PC-9 (cell line): Measurements from ENCODE around the gene DEF6. TPM values are rescaled to one million over a fixed set of nuclear protein-coding genes. Genes with fewer than 3 reads are reported as not detected.
"Not testable (repeated sequence)": the region's sequence is repeated elsewhere in the genome, so short reads cannot be mapped to it uniquely, and the experiment has no call there.

Experiments used
- BruUV-seq: library from RNA; stranded (reverse); fragments of 400-500 nt; replicated peaks from 2 replicates; lab custom pipeline; 2021; lab: Mats Ljungman, UMichigan
- CTCF ChIA-PET: fragments of 300-600 bp; sonication (Branson Sonifier 250); formaldehyde crosslinking; loops from one replicate; lab custom pipeline; 2022; ENCODE audit warnings: antibody characterized with exemption; lab: Charles Lee
- POLR2A ChIA-PET: fragments of 300-600 bp; sonication (Branson Sonifier 250); formaldehyde crosslinking; loops from one replicate; lab custom pipeline; 2022; ENCODE audit warnings: antibody characterized with exemption; ENCODE audit not compliant: unreplicated experiment; lab: Charles Lee
- DNase-seq, 2 experiments: peaks; one replicate each; pipeline versions ENCODE4 v3.0.0 to v3.0.0-alpha.2; 2015 to 2022; ENCODE audit warnings: mixed read lengths in 1 of 2
- H2AFZ ChIP-seq: fragments of 200-600 bp; sonication (generic); 2 replicates; pipeline ENCODE4 v1.8.1; 2017; ENCODE audit warnings: antibody characterized with exemption
- H3F3A ChIP-seq: fragments of 200-600 bp; sonication (generic); 2 replicates; pipeline ENCODE4 v1.8.1; 2017; ENCODE audit warnings: antibody characterized with exemption, mild to moderate bottlenecking, low read depth; ENCODE audit not compliant: insufficient read depth
- H3K27ac ChIP-seq: fragments of 200-600 bp; sonication (generic); 2 replicates; pipeline ENCODE4 v1.6.1; 2016; ENCODE audit warnings: mixed run types
- H3K27me3 ChIP-seq: fragments of 200-600 bp; sonication (generic); 2 replicates; pipeline ENCODE4 v1.6.1; 2016; ENCODE audit warnings: low read depth, mixed run types; ENCODE audit not compliant: insufficient read depth
- H3K36me3 ChIP-seq: fragments of 200-600 bp; sonication (generic); 2 replicates; pipeline ENCODE4 v1.6.1; 2016; ENCODE audit warnings: low read depth, mixed run types
- H3K4me1 ChIP-seq: fragments of 200-600 bp; sonication (generic); replicated peaks from 2 replicates; pipeline ENCODE4 v1.6.1; 2016; ENCODE audit warnings: mixed run types; ENCODE audit not compliant: insufficient read depth
- H3K4me2 ChIP-seq: fragments of 200-600 bp; sonication (generic); 2 replicates; pipeline ENCODE4 v1.6.1; 2017; ENCODE audit warnings: mixed run types
- H3K4me3 ChIP-seq: fragments of 200-600 bp; sonication (generic); 2 replicates; pipeline ENCODE4 v1.6.1; 2016; ENCODE audit warnings: mixed run types
- H3K79me2 ChIP-seq: fragments of 200-600 bp; sonication (generic); 2 replicates; pipeline ENCODE4 v1.6.1; 2017; ENCODE audit warnings: low read depth, mixed run types
- H3K9me2 ChIP-seq: fragments of 200-600 bp; sonication (generic); 2 replicates; pipeline ENCODE4 v1.8.1; 2017; ENCODE audit warnings: mild to moderate bottlenecking; ENCODE audit not compliant: insufficient read depth
- H3K9me3 ChIP-seq: fragments of 200-600 bp; sonication (generic); 2 replicates; pipeline ENCODE4 v1.8.1; 2016; ENCODE audit warnings: low read depth; ENCODE audit not compliant: insufficient read depth
- H4K20me1 ChIP-seq: fragments of 200-600 bp; sonication (generic); 2 replicates; pipeline ENCODE4 v1.8.1; 2017; ENCODE audit not compliant: insufficient read depth
- CTCF ChIP-seq: fragments of 200-600 bp; sonication (generic); conservative IDR thresholded peaks from 2 replicates; pipeline ENCODE4 v1.6.1; 2017; ENCODE audit warnings: mixed run types, antibody characterized with exemption, mild to moderate bottlenecking, moderate library complexity
- EZH2 ChIP-seq: fragments of 200-600 bp; sonication (generic); IDR thresholded peaks from 2 replicates; pipeline ENCODE4 v1.8.0; 2017; ENCODE audit warnings: antibody characterized with exemption, low read depth
- intact Hi-C: fragments of 100-400 bp; cut with micrococcal nuclease; formaldehyde crosslinking; loops from one replicate; pipeline ENCODE4 v1.10.0; 2022; ENCODE audit not compliant: unreplicated experiment
- total RNA-seq: library from RNA; stranded (reverse); gene quantifications from 2 replicates; pipeline ENCODE4 v1.2.3, GENCODE V29; 2021

The DEF6 gene
- total RNA-seq, 1 experiment from 2014 or later, result 19.6 TPM

DNA sequence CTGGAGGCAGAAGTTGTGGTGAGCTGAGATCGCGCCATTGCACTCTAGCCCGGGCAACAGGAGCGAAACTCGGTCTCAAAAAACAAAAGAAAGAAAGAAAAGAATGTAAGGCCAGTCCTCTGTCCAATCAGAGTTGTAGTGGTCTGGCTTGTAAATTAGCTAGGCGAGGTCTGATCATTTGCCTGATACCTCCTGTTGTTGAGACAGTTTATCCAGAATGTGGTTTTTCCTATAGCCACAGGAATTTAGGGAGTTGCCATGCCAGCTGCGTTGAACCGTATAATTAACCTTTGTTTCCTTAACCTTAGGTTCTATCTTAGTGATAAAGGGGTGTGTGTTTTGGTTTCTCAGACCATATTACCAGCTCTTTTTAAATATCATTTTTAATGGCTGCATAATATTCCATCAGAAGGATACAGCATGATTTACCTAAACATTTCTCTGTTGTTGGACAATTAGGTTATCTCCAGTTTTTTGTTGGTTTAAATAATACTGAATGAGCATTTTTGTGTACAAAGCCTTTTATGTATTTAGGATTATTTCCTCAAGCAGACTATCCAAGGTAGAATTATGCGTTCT, 33.0 kb downstream of the DEF6 start:
- ChIA-PET CTCF (no interaction called here), POLR2A (interaction anchor here (0.6 kb wide), 1 partner anchor 141 kb away, joined by 4 read pairs; no protein-coding TSS in a partner anchor)
- Histone ChIP-seq H4K20me1 (no peaks in the 10 kb centered on the region), H2AFZ (no peak overlapping the region), H3K4me2 (no peak overlapping the region), H3K4me3 (no peak overlapping the region), H3F3A (no peaks in the 10 kb centered on the region), H3K27ac (no peak overlapping the region), H3K9me2 (no peaks in the 10 kb centered on the region), H3K27me3 (peaks cover 4% of the 10 kb centered on the region; the same call in 1 of the 2 replicates), H3K79me2 (no peaks in the 10 kb centered on the region), H3K4me1 (0 out of 2 replicates have a peak, but pooled peaks cover 3% of the 10 kb centered on the region), H3K36me3 (no peaks in the 10 kb centered on the region), H3K9me3 (no peaks in the 10 kb centered on the region)
- no peak for TF ChIP-seq CTCF
- TF ChIP-seq EZH2, result no peak
- BruUV-seq, result no TSS peak
- peak in 1 of 2 experiments; percentile 47 for DNase-seq
- intact Hi-C loops, result no loop called here

DNA sequence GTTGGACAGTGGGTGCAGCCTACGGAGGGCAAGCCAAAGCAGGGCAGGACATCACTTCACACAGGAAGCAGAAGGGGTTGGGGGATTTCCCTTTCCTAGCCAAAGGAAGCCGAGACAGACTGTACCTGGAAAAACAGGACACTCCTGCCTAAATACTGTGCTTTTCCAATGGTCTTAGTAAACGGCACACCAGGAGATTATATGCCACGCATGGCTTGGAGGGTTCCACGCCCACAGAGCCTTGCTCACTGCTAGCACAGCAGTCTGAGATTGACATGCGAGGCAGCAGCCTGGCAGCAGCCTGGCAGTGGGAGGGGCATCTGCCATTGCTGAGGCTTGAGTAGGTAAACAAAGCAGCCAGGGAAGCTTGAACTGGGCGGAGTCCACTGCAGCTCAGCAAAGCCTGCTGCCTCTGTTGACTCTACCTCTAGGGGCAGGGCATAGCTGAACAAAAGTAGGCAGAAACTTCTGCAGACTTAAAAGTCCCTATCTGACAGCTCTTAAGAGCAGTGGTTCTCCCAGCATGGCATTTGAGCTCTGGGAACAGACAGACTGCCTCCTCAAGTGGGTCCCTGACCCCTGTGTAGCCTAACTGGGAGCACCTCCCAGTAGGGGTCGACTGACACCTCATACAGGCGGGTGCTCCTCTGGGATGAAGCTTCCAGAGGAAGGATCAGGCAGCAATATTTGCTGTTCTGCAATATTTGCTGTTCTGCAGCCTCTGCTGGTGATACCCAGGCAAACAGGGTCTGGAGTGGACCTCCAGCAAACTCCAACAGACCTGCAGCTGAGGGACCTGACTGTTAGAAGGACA, 34.7 kb downstream of the DEF6 start:
- BruUV-seq, H3K79me2 ChIP-seq, H3K9me2 ChIP-seq, H3K27ac ChIP-seq, H3K36me3 ChIP-seq, H2AFZ ChIP-seq, H3K4me1 ChIP-seq, POLR2A ChIA-PET, H3F3A ChIP-seq, H3K4me3 ChIP-seq, intact Hi-C loops, H3K9me3 ChIP-seq, H4K20me1 ChIP-seq, H3K27me3 ChIP-seq: not testable (repeated sequence)
- TF ChIP-seq CTCF, result peak; percentile 37; the same call in 1 of the 2 replicates
- peak overlapping the region; percentile 51; the same call in 1 of the 2 replicates for H3K4me2 ChIP-seq
- CTCF ChIA-PET, result interaction anchor here (0.7 kb wide), 1 partner anchor 10 kb away, joined by 9 read pairs; no protein-coding TSS in a partner anchor
- DNase-seq, result peak; percentile 68 to 74

DNA sequence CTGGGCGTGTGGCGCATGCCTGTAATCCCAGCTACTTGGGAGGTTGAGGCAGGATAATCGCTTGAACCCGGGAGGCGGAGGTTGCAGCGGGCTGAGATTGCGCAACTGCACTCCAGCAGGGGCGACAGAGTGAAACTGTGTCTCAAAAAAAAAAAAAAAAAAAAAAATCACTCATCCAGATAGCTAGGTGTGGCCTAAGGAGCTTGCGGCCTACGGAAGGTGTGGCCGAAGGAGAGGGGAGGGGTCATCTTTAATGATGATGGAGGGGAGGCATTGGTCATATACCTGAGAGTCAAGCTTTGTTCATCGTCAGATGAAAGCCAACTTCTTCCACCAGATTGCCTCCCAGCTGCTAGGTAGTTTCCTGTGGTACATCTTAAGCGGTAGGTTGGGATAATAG, 43.9 kb downstream of the DEF6 start:
- ChIA-PET CTCF (interaction anchor here (0.5 to 1.8 kb wide), 12 partner anchors 9 to 469 kb away, joined by 3 to 25 read pairs (median 6); partner anchors contain the start of genes FANCE, RPL10A and TEAD3), POLR2A (interaction anchor here (0.6 to 0.7 kb wide), 5 partner anchors 23 to 155 kb away, joined by 3 to 18 read pairs (median 9); partner anchors contain the start of gene TEAD3)
- intact Hi-C loops, result no loop called here

More for the DNA sequence above, 43.9 kb downstream of the DEF6 start:
- peak overlapping the region; percentile 26; the same call in 1 of the 2 replicates for H2AFZ ChIP-seq
- no peaks in the 10 kb centered on the region for H3K9me3 ChIP-seq
- no peaks in the 10 kb centered on the region for H3K36me3 ChIP-seq
- H3K9me2 ChIP-seq, result no peaks in the 10 kb centered on the region
- TF ChIP-seq EZH2, result no peak
- TF ChIP-seq CTCF, result no peak
- H4K20me1 ChIP-seq, result no peaks in the 10 kb centered on the region
- H3K4me3 ChIP-seq, result peak overlapping the region; percentile 45
- peaks cover 25% of the 10 kb centered on the region for H3K4me1 ChIP-seq
- H3K27ac ChIP-seq, result peak overlapping the region; percentile 95
- peak overlapping the region; percentile 72 for H3K4me2 ChIP-seq
- no peaks in the 10 kb centered on the region for H3K27me3 ChIP-seq
- BruUV-seq, result no TSS peak
- peaks cover 26% of the 10 kb centered on the region for H3K79me2 ChIP-seq
- H3F3A ChIP-seq, result peaks cover 13% of the 10 kb centered on the region; the same call in 1 of the 2 replicates
- DNase-seq, result peak; percentile 38 to 81
